Smooth muscle cell of trachea (primary cell): ENCODE measurements around the gene NPHS1. TPM values are rescaled to one million over a fixed set of nuclear protein-coding genes. Genes with fewer than 3 reads are reported as not detected.

Experiments used
- total RNA-seq: library from RNA; depleted of rRNA; stranded (reverse); fragments of >200 nt; gene quantifications from 2 replicates; pipeline ENCODE4 v1.2.1, GENCODE V29; 2014

Gene NPHS1, protein sequence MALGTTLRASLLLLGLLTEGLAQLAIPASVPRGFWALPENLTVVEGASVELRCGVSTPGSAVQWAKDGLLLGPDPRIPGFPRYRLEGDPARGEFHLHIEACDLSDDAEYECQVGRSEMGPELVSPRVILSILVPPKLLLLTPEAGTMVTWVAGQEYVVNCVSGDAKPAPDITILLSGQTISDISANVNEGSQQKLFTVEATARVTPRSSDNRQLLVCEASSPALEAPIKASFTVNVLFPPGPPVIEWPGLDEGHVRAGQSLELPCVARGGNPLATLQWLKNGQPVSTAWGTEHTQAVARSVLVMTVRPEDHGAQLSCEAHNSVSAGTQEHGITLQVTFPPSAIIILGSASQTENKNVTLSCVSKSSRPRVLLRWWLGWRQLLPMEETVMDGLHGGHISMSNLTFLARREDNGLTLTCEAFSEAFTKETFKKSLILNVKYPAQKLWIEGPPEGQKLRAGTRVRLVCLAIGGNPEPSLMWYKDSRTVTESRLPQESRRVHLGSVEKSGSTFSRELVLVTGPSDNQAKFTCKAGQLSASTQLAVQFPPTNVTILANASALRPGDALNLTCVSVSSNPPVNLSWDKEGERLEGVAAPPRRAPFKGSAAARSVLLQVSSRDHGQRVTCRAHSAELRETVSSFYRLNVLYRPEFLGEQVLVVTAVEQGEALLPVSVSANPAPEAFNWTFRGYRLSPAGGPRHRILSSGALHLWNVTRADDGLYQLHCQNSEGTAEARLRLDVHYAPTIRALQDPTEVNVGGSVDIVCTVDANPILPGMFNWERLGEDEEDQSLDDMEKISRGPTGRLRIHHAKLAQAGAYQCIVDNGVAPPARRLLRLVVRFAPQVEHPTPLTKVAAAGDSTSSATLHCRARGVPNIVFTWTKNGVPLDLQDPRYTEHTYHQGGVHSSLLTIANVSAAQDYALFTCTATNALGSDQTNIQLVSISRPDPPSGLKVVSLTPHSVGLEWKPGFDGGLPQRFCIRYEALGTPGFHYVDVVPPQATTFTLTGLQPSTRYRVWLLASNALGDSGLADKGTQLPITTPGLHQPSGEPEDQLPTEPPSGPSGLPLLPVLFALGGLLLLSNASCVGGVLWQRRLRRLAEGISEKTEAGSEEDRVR (N-terminal part only)
- total RNA-seq, result not detected in 2 replicates

DNA sequence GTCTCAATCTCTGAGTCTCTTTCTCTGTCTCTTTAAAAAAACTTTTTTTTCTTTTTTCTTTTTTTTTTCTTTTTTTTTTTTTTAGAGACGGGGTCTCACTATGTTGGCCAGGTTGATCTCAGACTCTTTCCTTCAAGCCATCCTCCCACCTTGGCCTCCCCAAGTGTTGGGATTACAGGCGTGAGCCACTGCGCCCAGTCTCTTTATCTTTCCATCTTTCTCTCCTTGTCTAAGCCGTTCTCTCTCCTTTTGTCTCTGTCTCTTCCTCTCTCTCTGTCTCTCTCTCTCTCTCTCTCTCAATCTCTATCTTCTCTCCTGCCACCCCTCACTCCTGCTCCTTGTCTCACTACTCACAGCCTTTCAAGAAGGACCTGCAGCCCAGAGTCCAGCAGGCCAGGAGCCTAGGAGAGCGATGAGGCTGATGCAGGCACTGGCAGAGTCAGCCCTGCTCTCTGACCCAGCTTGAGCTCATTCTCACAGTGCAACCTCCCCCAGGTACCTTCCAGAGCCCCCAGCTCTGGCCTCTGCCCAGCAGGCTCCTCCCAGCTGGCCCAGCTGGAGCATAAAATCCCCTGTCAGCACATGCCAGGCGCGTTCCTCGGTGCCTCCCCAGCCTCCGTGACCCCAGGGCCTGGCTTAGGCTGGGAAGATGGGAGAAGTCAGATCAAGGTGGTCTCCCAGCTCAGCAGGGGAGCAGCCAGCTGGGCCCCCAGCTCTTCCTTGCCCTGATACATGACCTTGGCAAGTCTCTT is at the start of gene NPHS1:
Gene NPHS1 (minus strand): TSS at position 476 of the 752 bp plus-strand sequence. CDS start 667 bp downstream, outside the sequence.

DNA sequence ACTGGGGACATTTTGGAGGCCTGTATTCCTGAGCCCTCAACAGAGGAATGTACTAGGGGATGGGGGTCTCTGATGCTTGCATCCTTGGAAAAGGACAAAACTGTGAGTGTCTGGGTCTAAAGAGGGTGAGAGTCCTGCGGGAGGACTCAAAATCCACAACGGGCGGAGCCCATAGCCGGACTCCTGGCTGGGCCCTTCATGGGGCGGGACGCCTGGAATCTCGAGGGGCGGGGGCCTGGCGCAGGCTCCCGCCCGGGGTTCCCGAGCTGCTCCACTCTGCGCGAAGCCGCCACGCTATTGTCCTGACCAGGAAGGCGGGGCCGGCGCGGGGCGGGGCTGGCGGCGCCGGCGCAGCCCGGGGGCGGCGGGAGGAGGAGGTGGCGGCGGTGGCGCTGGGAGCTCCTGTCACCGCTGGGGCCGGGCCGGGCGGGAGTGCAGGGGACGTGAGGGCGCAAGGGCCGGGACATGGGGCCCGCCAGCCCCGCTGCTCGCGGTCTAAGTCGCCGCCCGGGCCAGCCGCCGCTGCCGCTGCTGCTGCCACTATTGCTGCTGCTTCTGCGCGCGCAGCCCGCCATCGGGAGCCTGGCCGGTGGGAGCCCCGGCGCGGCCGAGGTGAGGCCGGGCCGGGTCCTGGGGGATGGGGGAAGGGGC is 16.0 kb upstream of the NPHS1 start, which contains the start of gene APLP1:
Gene APLP1 (plus strand): TSS at position 403 of the 651 bp plus-strand sequence. CDS start 63 bp downstream, at position 466.

GRCh38 chr19:35856546-35857149 is 4.3 kb upstream of the NPHS1 start, which contains the start of gene KIRREL2:
Gene KIRREL2 (plus strand): TSS chr19:35856911. CDS start chr19:35857120, 209 bp downstream.

DNA sequence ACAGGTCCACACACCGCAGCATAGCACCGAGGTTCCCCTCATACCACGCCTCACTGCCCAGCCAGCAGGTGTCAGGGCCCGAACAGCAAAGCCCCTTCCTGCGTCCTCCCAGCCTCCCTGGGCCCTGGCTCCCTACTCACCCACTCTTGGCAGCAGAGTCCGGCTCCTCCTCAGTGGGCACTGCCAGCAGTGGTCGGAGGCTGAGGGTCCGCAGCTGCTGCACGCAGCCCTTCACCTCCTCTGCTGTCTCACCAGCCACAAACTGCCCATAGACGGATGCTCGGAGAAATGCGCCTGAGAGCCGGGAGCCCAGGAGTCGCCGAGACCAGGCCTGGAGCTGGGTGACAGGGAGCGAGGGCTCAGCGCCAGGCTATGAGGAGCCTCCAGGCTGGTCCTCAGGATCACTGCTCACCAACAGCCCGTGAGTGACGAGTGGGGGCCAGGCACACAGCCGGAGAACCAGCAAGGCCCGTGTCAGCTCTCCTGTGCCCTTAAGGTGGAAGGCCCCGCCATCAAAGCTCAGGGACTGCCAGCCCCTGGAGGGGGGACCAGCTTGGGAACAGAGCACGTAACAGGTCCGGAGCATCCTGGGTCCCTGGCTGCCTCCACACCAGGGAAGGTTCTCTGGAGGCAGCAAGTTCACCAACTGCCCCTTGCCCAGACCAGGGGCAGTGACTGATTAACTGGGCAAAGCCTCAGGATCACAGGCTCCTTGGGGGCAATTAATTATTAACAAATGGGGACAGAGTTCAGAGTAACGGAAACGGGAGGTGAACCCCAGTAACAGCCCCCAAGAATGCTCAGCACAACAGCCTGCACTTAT is 39.9 kb downstream of the NPHS1 start, which contains the start of gene PRODH2:
Gene PRODH2 (minus strand): TSS at position 626 of the 823 bp plus-strand sequence. CDS start 40 bp downstream, at position 586.

Other genes with a start within 250 kb of the NPHS1 start
- 6.6 and 12.2 TPM in 2 replicates for gene HAUS5, start 239.8 kb downstream of the NPHS1 start, total RNA-seq
- 53.3 and 62.4 TPM in 2 replicates for gene RBM42, start 223.5 kb downstream of the NPHS1 start, total RNA-seq
- 0.17 and 0.44 TPM in 2 replicates for gene ETV2, start 210.8 kb downstream of the NPHS1 start, total RNA-seq
- gene COX6B1, start 204.2 kb downstream of the NPHS1 start, total RNA-seq, result 225 and 365 TPM in 2 replicates
- gene UPK1A, start 186.0 kb downstream of the NPHS1 start, total RNA-seq, result not detected in 2 replicates
- not detected in 2 replicates for gene ZBTB32, start 147.9 kb downstream of the NPHS1 start, total RNA-seq
- 9.8 and 10.9 TPM in 2 replicates for gene KMT2B, start 134.5 kb downstream of the NPHS1 start, total RNA-seq
- gene IGFLR1, start 110.1 kb downstream of the NPHS1 start, total RNA-seq, result 0.29 and 1.2 TPM in 2 replicates
- 4.6 and 7.3 TPM in 2 replicates for gene U2AF1L4, start 107.1 kb downstream of the NPHS1 start, total RNA-seq
- 18.4 and 20.2 TPM in 2 replicates for gene PSENEN, start 106.9 kb downstream of the NPHS1 start, total RNA-seq
- 8.0 and 18.5 TPM in 2 replicates for gene LIN37, start 103.9 kb downstream of the NPHS1 start, total RNA-seq
- 125 and 302 TPM in 2 replicates for gene HSPB6, start 95.5 kb downstream of the NPHS1 start, total RNA-seq
- 6.1 and 9.9 TPM in 2 replicates for gene PROSER3, start 94.3 kb downstream of the NPHS1 start, total RNA-seq
- gene ARHGAP33, start 76.9 kb downstream of the NPHS1 start, total RNA-seq, result 5.6 and 10.0 TPM in 2 replicates
- gene PRODH2, start 39.7 kb downstream of the NPHS1 start, total RNA-seq, result not detected in 2 replicates
- gene KIRREL2, start 4.4 kb upstream of the NPHS1 start, total RNA-seq, result not detected in 2 replicates
- 5.1 and 11.7 TPM in 2 replicates for gene APLP1, start 16.1 kb upstream of the NPHS1 start, total RNA-seq
- gene NFKBID, start 48.0 kb upstream of the NPHS1 start, total RNA-seq, result 3.2 and 3.6 TPM in 2 replicates
- gene HCST, start 50.0 kb upstream of the NPHS1 start, total RNA-seq, result 0.87 and 1.8 TPM in 2 replicates
- gene TYROBP, start 55.8 kb upstream of the NPHS1 start, total RNA-seq, result 0.33 TPM in 1 of 2 replicates, not detected in the other
- 2.5 and 6.3 TPM in 2 replicates for gene LRFN3, start 83.9 kb upstream of the NPHS1 start, total RNA-seq
- gene SDHAF1, start 142.7 kb upstream of the NPHS1 start, total RNA-seq, result 8.9 and 12.9 TPM in 2 replicates
- 0.15 and 0.50 TPM in 2 replicates for gene SYNE4, start 156.3 kb upstream of the NPHS1 start, total RNA-seq
- gene ALKBH6, start 161.7 kb upstream of the NPHS1 start, total RNA-seq, result 18.9 and 22.8 TPM in 2 replicates
- 19.3 and 30.8 TPM in 2 replicates for gene CLIP3, start 180.4 kb upstream of the NPHS1 start, total RNA-seq
- 4.5 and 6.5 TPM in 2 replicates for gene THAP8, start 201.8 kb upstream of the NPHS1 start, total RNA-seq
- gene WDR62, start 202.4 kb upstream of the NPHS1 start, total RNA-seq, result 0.50 and 6.4 TPM in 2 replicates